Hypothalamus (tissue), 51 donors: ENCODE results near the gene GRIP2.
A peak's percentile ranks its signal among the peaks of the same experiment; 100 is the strongest.

Source experiments
- DNase-seq, 51 donors: peaks; one replicate each; lab custom pipeline; 2025; lab: John Stamatoyannopoulos, UW

GRIP2 gene

DNA sequence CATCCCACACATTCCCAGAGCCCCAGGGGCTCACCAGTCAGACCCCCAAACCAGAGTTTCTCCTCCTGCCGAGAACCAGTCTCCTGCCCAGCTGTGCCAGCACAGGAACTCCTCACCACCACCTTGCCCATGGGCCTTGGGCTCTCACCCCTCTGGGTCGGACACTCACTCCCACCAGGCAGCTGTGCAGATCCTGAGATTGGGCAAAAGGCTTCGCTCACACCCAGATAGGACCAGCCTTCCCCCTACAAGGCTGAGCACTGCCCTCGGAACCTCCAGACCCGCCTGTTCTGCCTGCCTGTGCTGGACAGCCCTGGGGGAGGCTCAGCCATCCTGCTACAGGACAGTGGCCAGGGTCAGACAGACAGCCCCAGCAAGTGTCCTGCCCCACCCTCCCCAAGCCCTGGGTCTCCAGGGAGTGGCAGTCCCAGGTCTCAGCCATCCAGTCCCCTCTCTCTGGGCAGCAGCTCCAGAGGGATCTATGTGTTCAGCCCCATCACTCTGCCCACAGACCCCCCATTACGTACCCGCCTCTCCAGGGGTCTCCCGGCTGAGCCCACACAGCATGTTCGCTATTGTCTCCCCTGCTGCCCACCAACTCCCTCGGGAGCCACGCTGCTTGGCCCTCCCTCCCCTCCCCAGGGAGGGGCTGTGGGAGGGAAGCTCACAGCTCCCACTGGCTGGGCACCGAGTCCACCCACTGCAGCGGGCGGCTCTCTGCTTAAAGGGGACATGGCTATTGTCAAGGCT is at the start of gene GRIP2:
Gene GRIP2, minus strand, starts transcription at position 601 of the 750 bp plus-strand sequence. Its CDS starts 34 bp downstream, at position 567.
- peak in 1 of 51 donors; percentile 8 for DNase-seq

- no peak for DNase-seq
Measured at GRCh38 chr3:14588425-14589112, 48.4 kb upstream of the GRIP2 start.

GRCh38 chr3:14587740-14588360 is 47.7 kb upstream of the GRIP2 start:
- no peak for DNase-seq

DNA sequence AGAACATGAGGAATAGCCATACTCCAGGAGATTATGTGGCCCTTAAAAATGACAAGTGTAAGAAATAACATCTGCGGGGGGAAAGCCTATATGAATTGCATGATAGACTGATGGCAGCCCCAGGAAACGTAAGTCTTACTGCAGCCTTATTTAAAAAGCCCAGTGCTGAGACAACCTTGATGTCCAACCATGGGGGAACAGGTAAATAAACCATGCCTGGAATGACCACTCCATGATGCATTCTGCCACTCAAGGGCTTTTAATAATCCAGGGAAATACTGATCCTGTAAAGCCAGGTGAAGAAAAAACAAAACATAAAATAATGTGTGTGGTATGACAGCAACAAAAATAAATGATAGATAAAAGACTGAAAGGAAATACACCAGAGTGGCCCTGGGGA is 46.5 kb upstream of the GRIP2 start:
- no peak for DNase-seq

DNA sequence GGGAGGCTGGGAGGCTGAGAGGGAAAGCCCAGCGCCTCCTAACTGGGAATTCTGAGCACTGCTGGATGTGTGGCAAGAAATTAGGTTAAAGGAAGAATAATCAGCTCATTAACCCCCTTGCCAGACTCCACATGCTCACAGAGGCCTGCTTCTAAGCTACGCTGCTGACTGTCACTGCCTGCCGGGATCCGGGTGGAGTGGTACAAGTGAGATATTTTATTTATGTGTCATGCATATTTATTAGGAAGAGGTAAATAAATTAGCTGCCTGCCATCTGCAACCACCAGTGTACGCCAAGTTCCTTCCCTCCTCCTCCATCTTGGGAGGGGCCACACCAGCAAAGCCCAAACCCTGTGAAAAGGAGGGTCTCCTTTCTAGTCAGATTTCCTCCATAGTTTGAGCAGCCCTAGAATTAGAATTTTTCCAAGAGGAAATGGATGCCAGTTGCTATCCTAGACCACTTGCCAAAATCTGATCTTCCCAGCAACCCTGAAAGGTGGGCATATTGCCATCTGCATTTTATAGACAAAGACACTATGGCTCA is 43.5 kb upstream of the GRIP2 start:
- no peak for DNase-seq

- DNase-seq = no peak
Measured at GRCh38 chr3:14582045-14582410, 41.9 kb upstream of the GRIP2 start.

- DNase-seq = no peak
Measured at GRCh38 chr3:14581334-14582044, 41.3 kb upstream of the GRIP2 start.

GRCh38 chr3:14577897-14578296 is 37.8 kb upstream of the GRIP2 start:
- no peak for DNase-seq

- no peak for DNase-seq
Measured at GRCh38 chr3:14576163-14576562, 36.0 kb upstream of the GRIP2 start.

GRCh38 chr3:14574183-14574582 is 34.0 kb upstream of the GRIP2 start:
- no peak for DNase-seq

DNA sequence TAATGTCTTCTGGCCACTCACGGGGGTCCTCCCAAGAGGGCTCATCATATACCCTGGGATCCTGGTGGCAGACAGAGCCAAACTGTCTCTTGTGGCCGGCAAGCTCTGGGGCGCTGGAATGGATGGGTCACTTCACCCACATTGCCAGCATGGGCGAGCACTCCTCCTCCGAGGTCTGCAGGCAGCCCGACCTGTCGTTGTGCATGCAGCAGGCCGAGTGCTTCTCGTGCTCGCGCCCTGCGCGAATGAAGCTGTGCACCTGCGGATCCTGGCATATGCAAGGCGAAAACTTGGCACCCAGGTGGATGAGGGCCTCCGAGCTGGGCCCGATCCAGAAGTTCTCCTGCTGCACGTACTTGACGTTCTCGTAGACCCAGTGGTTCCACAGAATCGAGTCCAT is 33.6 kb upstream of the GRIP2 start:
- DNase-seq = no peak

GRCh38 chr3:14570864-14571263 is 30.7 kb upstream of the GRIP2 start:
- no peak for DNase-seq

DNA sequence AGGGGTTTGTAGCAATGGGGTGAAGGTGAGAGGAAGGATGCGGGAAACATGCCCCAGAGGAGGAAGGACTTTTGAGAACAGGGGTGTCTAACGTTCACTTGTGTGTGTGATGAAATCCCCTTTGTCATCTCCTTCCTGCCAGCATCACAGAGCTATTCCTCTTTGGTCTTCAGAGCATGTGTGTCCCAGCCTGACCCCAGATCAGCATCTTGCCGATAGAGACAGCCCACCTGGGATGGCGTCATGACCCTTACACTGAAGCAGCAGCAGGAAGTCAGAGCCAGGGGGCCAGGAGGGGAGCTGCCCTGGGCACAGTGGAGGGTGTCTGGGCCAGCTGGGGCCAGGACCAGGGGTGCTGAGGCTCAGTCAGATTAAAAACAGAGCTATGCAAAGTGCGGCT is 29.9 kb upstream of the GRIP2 start:
- no peak for DNase-seq

DNA sequence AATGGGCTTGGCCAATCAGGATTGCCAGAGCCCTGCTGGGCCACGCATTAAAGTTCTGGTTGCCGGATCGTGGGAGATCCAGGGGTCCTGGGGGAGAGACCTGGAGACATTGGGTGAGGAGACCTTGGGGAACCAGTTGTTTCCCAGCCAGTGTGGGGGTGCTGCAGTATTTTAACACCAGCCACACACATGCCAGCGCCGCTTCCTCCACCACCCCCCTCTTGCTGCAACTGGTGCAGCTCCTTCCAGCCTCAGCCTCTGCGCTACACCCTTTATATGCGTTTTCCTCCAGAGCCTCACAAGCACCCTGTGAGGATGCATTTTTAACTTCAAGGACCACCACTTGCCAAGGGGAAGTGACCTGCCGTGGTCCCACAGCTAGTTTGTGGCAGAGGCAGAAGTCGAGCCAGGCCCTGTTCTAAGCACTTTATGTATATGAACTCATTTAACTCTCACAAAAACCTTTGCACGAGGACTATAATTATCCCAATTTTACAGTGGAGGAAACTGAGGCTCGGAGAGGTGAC is 29.4 kb upstream of the GRIP2 start:
- no peak for DNase-seq

DNA sequence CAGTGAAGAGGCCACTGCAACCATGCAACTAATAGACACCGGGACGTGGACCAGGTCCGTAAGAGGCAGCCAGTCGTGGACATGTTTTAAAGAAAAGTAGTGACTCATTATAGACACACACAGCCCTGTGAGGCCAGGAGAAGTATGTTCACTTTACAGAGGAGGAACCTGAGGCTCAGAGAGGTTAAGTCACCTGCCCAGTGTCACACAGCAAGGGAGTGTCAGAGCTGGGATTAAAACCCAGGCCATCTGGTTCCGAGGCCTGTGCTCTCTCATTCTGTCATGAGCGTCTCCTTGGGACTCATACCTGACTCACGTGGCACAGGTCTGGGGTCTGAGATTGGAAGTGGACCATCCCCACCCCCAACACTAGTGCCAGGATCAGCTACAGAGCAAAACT is 28.1 kb upstream of the GRIP2 start:
- DNase-seq = no peak

GRCh38 chr3:14566812-14567211 is 26.7 kb upstream of the GRIP2 start:
- DNase-seq = no peak

DNA sequence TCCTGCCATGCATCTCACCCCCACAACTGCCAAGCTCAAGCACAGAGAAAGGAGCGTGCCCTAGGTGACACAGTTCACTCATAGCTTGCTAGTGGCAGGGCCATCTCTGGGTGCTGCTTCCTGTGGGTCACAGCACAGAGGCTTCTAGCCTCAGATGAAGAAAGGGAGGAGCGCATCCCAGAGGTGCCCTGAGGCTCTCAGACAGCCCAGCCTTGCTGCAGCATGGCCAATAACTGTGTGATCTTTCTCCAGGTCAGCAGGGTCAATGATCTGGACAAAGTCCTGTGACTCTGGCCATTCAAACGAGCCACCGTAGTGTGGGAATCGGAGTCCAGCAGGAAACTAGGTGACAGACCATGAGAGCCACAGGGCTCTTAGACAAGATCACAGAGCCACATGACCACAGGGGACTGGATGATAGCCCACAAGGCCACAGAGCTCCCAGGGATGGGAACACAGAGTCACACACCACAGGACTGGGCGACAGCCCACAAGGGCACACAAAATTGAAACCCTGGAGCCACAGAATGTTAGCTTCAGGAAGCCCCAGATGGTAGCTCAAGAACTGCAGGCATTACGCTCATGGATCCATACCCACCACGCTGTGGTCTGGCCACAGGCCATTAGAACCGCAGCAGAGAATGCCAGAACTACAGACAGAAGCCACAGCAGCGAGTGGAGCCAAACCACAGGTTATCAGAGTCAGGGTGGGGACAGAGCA is 25.9 kb upstream of the GRIP2 start:
- DNase-seq = no peak

GRCh38 chr3:14564741-14565140 is 24.6 kb upstream of the GRIP2 start:
- DNase-seq = no peak

DNA sequence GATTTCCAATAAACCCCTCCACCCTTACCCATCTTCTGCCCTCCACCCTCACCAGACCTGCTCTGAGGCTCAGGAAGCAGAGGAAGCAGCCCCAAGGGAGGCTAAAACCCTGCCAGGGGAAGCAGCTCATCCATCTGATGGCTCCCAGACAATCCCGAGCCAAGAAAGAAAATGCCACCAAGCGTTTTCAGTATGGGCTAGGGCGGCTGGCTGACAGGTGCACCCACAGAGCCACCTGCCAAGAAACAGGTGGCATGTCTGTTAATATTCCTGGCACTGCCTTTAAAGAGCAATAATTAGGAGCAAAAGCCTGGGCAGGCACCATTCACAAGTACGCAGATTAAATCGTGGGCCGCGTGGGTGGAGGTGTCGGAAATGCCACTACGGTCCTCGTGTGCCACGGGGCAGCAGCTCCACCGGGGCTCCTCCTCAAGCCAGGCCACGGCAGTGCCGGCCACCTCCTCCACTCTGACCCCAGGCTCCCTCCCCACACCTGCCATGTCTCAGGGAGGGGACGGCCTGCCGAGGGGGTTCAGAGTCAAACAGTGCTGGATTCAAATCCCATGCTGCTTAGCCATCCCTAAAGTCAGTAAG is 23.9 kb upstream of the GRIP2 start:
- DNase-seq = no peak
